Measurements from ENCODE around the gene GLP1R. TPM values are rescaled to one million over a fixed set of nuclear protein-coding genes. Genes with fewer than 3 reads are reported as not detected.

GLP1R gene
- total RNA-seq, 1 experiment from 2014 or later: not detected

DNA sequence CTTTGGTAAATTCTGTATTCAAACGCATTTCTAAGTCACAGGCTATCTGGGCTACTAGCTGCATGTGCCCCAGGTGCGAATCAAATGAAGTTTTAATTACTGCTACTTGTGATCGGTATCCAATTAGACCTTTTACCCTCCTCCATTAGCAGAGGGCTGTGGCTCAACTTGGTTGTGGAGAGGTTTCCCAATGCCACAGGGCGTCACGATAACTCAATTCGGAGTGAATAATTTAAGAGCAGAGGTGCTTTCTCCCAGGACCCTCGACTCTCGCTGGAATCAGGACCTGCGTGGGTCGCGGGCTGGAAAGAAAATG, 65.8 kb downstream of the GLP1R start:
- no peaks in the 10 kb centered on the region for H3K9me3 ChIP-seq (ENCODE audit: low read length)
- H4K20me1 ChIP-seq (ENCODE audit: low read length): no peaks in the 10 kb centered on the region
- CTCF ChIA-PET: no interaction called here
- H3K27me3 ChIP-seq (ENCODE audit: low read length): peaks cover 5% of the 10 kb centered on the region; the same call in 1 of the 2 replicates
- no peaks in the 10 kb centered on the region for H3F3A ChIP-seq (ENCODE audit: low read length, unreplicated experiment)
- TF ChIP-seq, protein P1, sequence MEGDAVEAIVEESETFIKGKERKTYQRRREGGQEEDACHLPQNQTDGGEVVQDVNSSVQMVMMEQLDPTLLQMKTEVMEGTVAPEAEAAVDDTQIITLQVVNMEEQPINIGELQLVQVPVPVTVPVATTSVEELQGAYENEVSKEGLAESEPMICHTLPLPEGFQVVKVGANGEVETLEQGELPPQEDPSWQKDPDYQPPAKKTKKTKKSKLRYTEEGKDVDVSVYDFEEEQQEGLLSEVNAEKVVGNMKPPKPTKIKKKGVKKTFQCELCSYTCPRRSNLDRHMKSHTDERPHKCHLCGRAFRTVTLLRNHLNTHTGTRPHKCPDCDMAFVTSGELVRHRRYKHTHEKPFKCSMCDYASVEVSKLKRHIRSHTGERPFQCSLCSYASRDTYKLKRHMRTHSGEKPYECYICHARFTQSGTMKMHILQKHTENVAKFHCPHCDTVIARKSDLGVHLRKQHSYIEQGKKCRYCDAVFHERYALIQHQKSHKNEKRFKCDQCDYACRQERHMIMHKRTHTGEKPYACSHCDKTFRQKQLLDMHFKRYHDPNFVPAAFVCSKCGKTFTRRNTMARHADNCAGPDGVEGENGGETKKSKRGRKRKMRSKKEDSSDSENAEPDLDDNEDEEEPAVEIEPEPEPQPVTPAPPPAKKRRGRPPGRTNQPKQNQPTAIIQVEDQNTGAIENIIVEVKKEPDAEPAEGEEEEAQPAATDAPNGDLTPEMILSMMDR (conservative IDR thresholded peaks at IDR 0.05; ENCODE audit: low read depth, low read length): no peak
- TF ChIP-seq EZH2 (IDR thresholded peaks at IDR 0.05; ENCODE audit: low read length, unreplicated experiment) (no peak), EZH2phosphoT487 (IDR thresholded peaks at IDR 0.05; ENCODE audit: borderline replicate concordance, low read length) (no peak)
- no peaks in the 10 kb centered on the region for H3K9me2 ChIP-seq (replicated peaks; ENCODE audit: low read length)
- H3K27ac ChIP-seq (ENCODE audit: low read length): no peak overlapping the region
- peak overlapping the region; percentile 89 for H3K4me2 ChIP-seq (ENCODE audit: low read length)
- POLR2A ChIA-PET (ENCODE audit: unreplicated experiment): interaction anchor here (0.6 kb wide), 1 partner anchor 25 kb away, joined by 4 read pairs; no protein-coding TSS in a partner anchor
- DNase-seq (no peak), ATAC-seq (peak; percentile 23; the same call in 1 of the 2 replicates)
- H2AFZ ChIP-seq (ENCODE audit: low read length): peak overlapping the region; percentile 99
- peak overlapping the region; percentile 81 for H3K4me3 ChIP-seq (ENCODE audit: low read length)
- intact Hi-C loops (cut with micrococcal nuclease): no loop called here
- peak overlapping the region; percentile 79 for H3K9ac ChIP-seq (ENCODE audit: low read length)
- no peaks in the 10 kb centered on the region for H3K79me2 ChIP-seq (ENCODE audit: low read length)
- H3K4me1 ChIP-seq (ENCODE audit: insufficient read depth, low read length): peaks cover 9% of the 10 kb centered on the region; the same call in 1 of the 2 replicates
- no peaks in the 10 kb centered on the region for H3K36me3 ChIP-seq (ENCODE audit: low read depth, low read length)
- no TSS peak for BruUV-seq (replicated peaks)

DNA sequence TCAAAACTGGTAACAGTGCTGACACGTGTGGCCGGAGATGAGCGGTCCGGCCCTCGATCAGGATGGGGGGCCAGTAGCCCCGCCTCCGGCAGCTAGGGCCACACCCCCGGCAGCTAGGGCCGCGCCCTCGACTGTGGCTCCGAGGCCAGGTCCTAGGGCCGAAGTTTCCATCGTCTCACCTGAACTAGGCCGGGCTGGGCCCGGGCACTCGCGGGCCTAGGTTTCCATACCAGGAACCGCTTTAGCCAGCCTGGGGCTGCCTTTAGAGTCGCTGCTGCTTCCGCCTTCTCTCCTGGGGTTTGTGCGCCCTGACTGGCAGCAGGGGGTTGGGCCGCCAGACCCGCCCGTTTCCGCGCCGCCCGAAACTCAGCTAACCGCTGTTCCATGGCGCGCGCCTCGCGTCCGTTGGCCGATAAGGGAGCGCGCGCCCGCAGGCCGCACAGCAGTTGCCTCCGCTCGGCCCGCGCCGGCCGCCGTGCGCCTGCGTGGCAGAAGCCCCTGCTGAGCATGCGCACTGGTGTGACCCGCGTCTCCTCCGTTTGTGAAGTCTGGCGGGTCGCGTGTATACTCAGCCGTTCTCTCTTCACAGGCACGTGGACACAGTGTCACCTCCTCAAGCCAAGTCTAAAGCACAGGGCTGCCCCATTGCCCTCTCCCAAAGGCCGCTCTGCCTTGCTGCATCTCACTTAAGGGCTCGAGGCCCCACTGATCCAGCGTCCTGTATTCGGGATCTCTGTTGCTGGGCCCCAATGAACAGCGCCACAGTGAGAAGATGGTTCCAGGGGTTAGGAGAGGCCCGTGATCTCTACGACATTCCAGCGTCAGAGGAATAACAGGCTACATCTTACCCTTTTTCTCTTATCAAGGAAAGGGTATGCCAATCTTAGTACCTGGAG, 66.4 kb downstream of the GLP1R start, which contains the start of gene SAYSD1:
SAYSD1 (minus strand) TSS at position 483 of the 896 bp plus-strand sequence; CDS start at position 386, 97 bp downstream.
- peak; percentile 95 for DNase-seq
- peak within 1 kb of the TSS; percentile 99 for H2AFZ ChIP-seq (ENCODE audit: low read length)
- H3K27me3 ChIP-seq (ENCODE audit: low read length): peaks cover 10% of the 10 kb centered on the region; the same call in 1 of the 2 replicates
- peak within 1 kb of the TSS; percentile 89 for H3K4me2 ChIP-seq (ENCODE audit: low read length)
- H3K79me2 ChIP-seq (ENCODE audit: low read length): no peaks in the 10 kb centered on the region
- H3K9ac ChIP-seq (ENCODE audit: low read length): peak within 1 kb of the TSS; percentile 79
- peak; percentile 94 for ATAC-seq
- TF ChIP-seq, protein P1 (conservative IDR thresholded peaks at IDR 0.05; ENCODE audit: low read depth, low read length): no peak
- TF ChIP-seq EZH2phosphoT487 (IDR thresholded peaks at IDR 0.05; ENCODE audit: borderline replicate concordance, low read length): peak; percentile 51; the same call in 1 of the 2 replicates
- intact Hi-C loops (cut with micrococcal nuclease): no loop called here
- H3F3A ChIP-seq (ENCODE audit: low read length, unreplicated experiment): no peaks in the 10 kb centered on the region
- TSS peak; percentile 79 for BruUV-seq (replicated peaks)
- no peaks in the 10 kb centered on the region for H3K9me3 ChIP-seq (ENCODE audit: low read length)
- H3K9me2 ChIP-seq (replicated peaks; ENCODE audit: low read length): no peaks in the 10 kb centered on the region
- POLR2A ChIA-PET (ENCODE audit: unreplicated experiment): no interaction called here
- H3K4me3 ChIP-seq (ENCODE audit: low read length): peak within 1 kb of the TSS; percentile 81
- H3K36me3 ChIP-seq (ENCODE audit: low read depth, low read length): no peaks in the 10 kb centered on the region
- H4K20me1 ChIP-seq (ENCODE audit: low read length): no peaks in the 10 kb centered on the region
- CTCF ChIA-PET: no interaction called here
- H3K27ac ChIP-seq (ENCODE audit: low read length): peak within 1 kb of the TSS; percentile 58
- H3K4me1 ChIP-seq (ENCODE audit: insufficient read depth, low read length): peaks cover 9% of the 10 kb centered on the region; the same call in 1 of the 2 replicates

DNA sequence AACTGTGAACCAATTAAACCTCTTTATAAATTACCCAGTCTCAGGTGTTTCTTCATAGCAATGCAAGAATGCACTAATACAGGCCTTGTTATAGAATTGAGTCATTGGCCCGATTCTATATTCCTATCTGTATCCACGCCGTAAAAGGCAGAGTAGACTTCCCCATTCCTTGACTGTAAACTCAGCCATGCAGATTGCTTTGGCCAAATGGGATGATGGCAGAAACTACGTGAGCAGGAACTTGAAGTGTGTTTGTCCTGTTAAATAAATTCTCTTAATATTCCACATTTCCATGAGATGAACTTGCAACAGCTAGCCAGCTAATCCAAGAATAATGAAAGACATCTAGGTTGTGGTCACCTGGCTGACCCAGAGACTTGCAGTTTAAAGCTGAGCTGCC, 70.3 kb downstream of the GLP1R start:
- TF ChIP-seq EZH2phosphoT487 (IDR thresholded peaks at IDR 0.05; ENCODE audit: borderline replicate concordance, low read length): no peak
- DNase-seq (no peak), ATAC-seq (no peak)
- POLR2A ChIA-PET (ENCODE audit: unreplicated experiment): no interaction called here
- Histone ChIP-seq H3K9ac (ENCODE audit: low read length) (no peak overlapping the region), H3K27ac (ENCODE audit: low read length) (no peak overlapping the region), H3K9me3 (ENCODE audit: low read length) (no peaks in the 10 kb centered on the region), H3K4me2 (ENCODE audit: low read length) (no peak overlapping the region), H3K27me3 (ENCODE audit: low read length) (peaks cover 23% of the 10 kb centered on the region), H3F3A (ENCODE audit: low read length, unreplicated experiment) (no peaks in the 10 kb centered on the region), H3K4me3 (ENCODE audit: low read length) (no peak overlapping the region), H3K4me1 (ENCODE audit: insufficient read depth, low read length) (peaks cover 5% of the 10 kb centered on the region; the same call in 1 of the 2 replicates), H2AFZ (ENCODE audit: low read length) (no peak overlapping the region), H3K9me2 (replicated peaks; ENCODE audit: low read length) (no peaks in the 10 kb centered on the region), H3K36me3 (ENCODE audit: low read depth, low read length) (no peaks in the 10 kb centered on the region), H3K79me2 (ENCODE audit: low read length) (no peaks in the 10 kb centered on the region), H4K20me1 (ENCODE audit: low read length) (no peaks in the 10 kb centered on the region)
- intact Hi-C loops (cut with micrococcal nuclease): no loop called here
- CTCF ChIA-PET: no interaction called here
- no TSS peak for BruUV-seq (replicated peaks)
